Gastrocnemius medialis (tissue), 4 donors: ENCODE results near the gene XRCC3.
A peak's percentile ranks its signal among the peaks of the same experiment; 100 is the strongest.

Experiments
- POLR2A ChIP-seq, 2 donors: fragments of 450-650 bp; IDR thresholded peaks; one replicate each; pipeline ENCODE4 v1.6.1; 2017; ENCODE audit warnings: antibody characterized with exemption in 2 of 2, mild to moderate bottlenecking in 2 of 2, moderate library complexity in 2 of 2
- TF ChIP-seq, protein P1 (sequence below), 5 experiments: fragments of 450-650 bp in 3 of 5; fragments of 200-600 bp in 2 of 5; sonication (generic) in 2 of 5; IDR thresholded peaks in 4 of 5; conservative IDR thresholded peaks in 1 of 5; 1 replicate in 4 of 5; 2 replicates in 1 of 5; pipeline ENCODE4 v1.5.1; 2016 to 2019; ENCODE audit warnings: antibody characterized with exemption in 5 of 5, mild to moderate bottlenecking in 3 of 5, moderate library complexity in 3 of 5

DNA sequence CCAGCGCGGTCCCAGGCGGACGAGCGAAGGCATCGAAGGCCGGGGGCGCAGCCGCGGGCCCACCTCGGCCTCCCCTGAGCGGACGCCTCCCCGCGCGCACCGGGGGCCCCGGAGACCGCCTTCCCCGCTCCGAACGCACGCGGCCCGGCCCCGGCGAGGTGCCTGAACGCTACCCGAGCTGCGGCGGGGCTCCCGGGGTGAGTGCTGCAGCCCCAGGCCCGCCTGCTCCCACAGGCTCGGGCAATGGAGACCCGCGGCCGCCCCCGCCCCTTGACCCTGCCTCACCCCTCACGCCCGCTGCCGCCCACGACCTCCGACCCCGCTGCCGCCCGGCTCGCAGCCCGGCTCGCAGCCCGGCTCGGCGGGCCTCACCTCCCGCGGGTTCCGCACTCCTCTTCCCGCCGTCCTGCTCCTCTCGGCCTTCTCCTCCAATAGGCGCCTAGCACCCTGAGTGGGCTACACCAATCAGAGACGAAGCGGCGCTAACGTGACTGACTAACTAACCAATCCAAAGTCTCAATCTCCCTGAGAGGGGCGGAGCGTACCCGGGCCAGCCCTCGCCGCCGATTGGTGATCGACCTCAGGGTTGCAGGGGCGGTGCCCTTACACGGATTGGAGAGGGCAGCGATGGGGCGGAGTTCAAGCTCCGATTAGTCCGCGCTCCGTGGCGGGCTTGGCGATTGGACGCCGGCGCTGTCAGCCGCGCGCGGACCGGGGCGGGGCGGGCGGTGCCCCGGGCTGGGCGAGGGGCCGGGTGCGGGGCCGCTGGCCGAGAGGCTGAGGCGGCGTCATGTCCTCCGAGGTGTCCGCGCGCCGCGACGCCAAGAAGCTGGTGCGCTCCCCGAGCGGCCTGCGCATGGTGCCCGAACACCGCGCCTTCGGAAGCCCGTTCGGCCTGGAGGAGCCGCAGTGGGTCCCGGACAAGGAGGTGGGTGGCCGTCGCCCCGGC, at the start of gene XRCC3, which contains the start of gene ZFYVE21:
- TF ChIP-seq, protein P1, sequence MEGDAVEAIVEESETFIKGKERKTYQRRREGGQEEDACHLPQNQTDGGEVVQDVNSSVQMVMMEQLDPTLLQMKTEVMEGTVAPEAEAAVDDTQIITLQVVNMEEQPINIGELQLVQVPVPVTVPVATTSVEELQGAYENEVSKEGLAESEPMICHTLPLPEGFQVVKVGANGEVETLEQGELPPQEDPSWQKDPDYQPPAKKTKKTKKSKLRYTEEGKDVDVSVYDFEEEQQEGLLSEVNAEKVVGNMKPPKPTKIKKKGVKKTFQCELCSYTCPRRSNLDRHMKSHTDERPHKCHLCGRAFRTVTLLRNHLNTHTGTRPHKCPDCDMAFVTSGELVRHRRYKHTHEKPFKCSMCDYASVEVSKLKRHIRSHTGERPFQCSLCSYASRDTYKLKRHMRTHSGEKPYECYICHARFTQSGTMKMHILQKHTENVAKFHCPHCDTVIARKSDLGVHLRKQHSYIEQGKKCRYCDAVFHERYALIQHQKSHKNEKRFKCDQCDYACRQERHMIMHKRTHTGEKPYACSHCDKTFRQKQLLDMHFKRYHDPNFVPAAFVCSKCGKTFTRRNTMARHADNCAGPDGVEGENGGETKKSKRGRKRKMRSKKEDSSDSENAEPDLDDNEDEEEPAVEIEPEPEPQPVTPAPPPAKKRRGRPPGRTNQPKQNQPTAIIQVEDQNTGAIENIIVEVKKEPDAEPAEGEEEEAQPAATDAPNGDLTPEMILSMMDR (IDR thresholded peaks at IDR 0.05 in 4 of 5, conservative IDR thresholded peaks at IDR 0.05 in 1 of 5): no peak
- TF ChIP-seq POLR2A (IDR thresholded peaks at IDR 0.05): peak; percentile 91 to 94
